Measurements from ENCODE around the gene GOLGA7B.

The GOLGA7B gene

GRCh38 chr10:97820096-97820704 is 29.4 kb upstream of the GOLGA7B start:
- no peaks in the 10 kb centered on the region for H3K27me3 ChIP-seq
- H3K9me3 ChIP-seq: no peaks in the 10 kb centered on the region
- no peaks in the 10 kb centered on the region for H3K4me1 ChIP-seq
- no peak for DNase-seq
- no peak overlapping the region for H3K4me3 ChIP-seq (ENCODE audit: low read depth, low read length)
- no peaks in the 10 kb centered on the region for H3K36me3 ChIP-seq
- TF ChIP-seq CTCF (IDR thresholded peaks at IDR 0.05; ENCODE audit: low read depth, low read length): no peak

- TF ChIP-seq CTCF (IDR thresholded peaks at IDR 0.05; ENCODE audit: low read depth, low read length): no peak
- DNase-seq: no peak
- no peaks in the 10 kb centered on the region for H3K36me3 ChIP-seq
- H3K27me3 ChIP-seq: no peaks in the 10 kb centered on the region
- no peaks in the 10 kb centered on the region for H3K4me1 ChIP-seq
- H3K4me3 ChIP-seq (ENCODE audit: low read depth, low read length): no peak overlapping the region
- H3K9me3 ChIP-seq: no peaks in the 10 kb centered on the region
Measured at GRCh38 chr10:97821308-97822038, 28.2 kb upstream of the GOLGA7B start.

- TF ChIP-seq CTCF (IDR thresholded peaks at IDR 0.05; ENCODE audit: low read depth, low read length): no peak
- DNase-seq: no peak
- Histone ChIP-seq H3K4me1 (no peaks in the 10 kb centered on the region), H3K36me3 (no peaks in the 10 kb centered on the region), H3K27me3 (no peaks in the 10 kb centered on the region), H3K4me3 (ENCODE audit: low read depth, low read length) (no peak overlapping the region), H3K9me3 (no peaks in the 10 kb centered on the region)
Measured at GRCh38 chr10:97822261-97822687, 27.4 kb upstream of the GOLGA7B start.

- no peak overlapping the region for H3K4me3 ChIP-seq (ENCODE audit: low read depth, low read length)
- no peaks in the 10 kb centered on the region for H3K27me3 ChIP-seq
- TF ChIP-seq CTCF (IDR thresholded peaks at IDR 0.05; ENCODE audit: low read depth, low read length): no peak
- H3K36me3 ChIP-seq: no peaks in the 10 kb centered on the region
- H3K9me3 ChIP-seq: no peaks in the 10 kb centered on the region
- no peaks in the 10 kb centered on the region for H3K4me1 ChIP-seq
- no peak for DNase-seq
Measured at GRCh38 chr10:97823734-97824133, 25.9 kb upstream of the GOLGA7B start.

- Histone ChIP-seq H3K27me3 (no peaks in the 10 kb centered on the region), H3K4me3 (ENCODE audit: low read depth, low read length) (no peak overlapping the region), H3K9me3 (no peaks in the 10 kb centered on the region), H3K4me1 (no peaks in the 10 kb centered on the region), H3K36me3 (no peaks in the 10 kb centered on the region)
- no peak for TF ChIP-seq CTCF (IDR thresholded peaks at IDR 0.05; ENCODE audit: low read depth, low read length)
- no peak for DNase-seq
Measured at GRCh38 chr10:97825020-97825760, 24.5 kb upstream of the GOLGA7B start.
